CD4-positive, CD25-positive, alpha-beta regulatory T cell (primary cell): ENCODE results near the gene SPINDOC. TPM values are rescaled to one million over a fixed set of nuclear protein-coding genes. Genes with fewer than 3 reads are reported as not detected.

Experiments
- ATAC-seq, 2 donors: fragments of 150-1000 bp; cut with Tn5 transposase; one replicate each; pipeline ENCODE4 v1.10.0; 2021; ENCODE audit warnings: low read depth in 2 of 2, moderate number of reproducible peaks in 2 of 2, moderate library complexity in 1 of 2
- DNase-seq, 3 donors: peaks; one replicate each; pipeline versions ENCODE4 v3.0.0 to v3.0.0-alpha.2; 2012 to 2022; ENCODE audit warnings: mixed read lengths in 1 of 3
- H3K27ac ChIP-seq: one replicate; pipeline ENCODE4 v1.7.0; 2013; ENCODE audit warnings: mild to moderate bottlenecking, low read length; ENCODE audit not compliant: insufficient read depth, poor library complexity, severe bottlenecking
- H3K27me3 ChIP-seq: one replicate; pipeline ENCODE4 v1.7.0; 2013; ENCODE audit warnings: low read length; ENCODE audit not compliant: control insufficient read depth, insufficient read depth
- H3K36me3 ChIP-seq: one replicate; pipeline ENCODE4 v1.7.0; 2013; ENCODE audit warnings: mild to moderate bottlenecking, low read length, moderate library complexity; ENCODE audit not compliant: control insufficient read depth, insufficient read depth
- H3K4me1 ChIP-seq: 2 replicates; pipeline ENCODE4 v1.7.0; 2013; ENCODE audit warnings: mild to moderate bottlenecking, low read length; ENCODE audit not compliant: insufficient read depth, control insufficient read depth, poor library complexity, severe bottlenecking
- H3K4me3 ChIP-seq: one replicate; pipeline ENCODE4 v1.7.0; 2013; ENCODE audit warnings: low read depth, mild to moderate bottlenecking, low read length, moderate library complexity
- H3K9me3 ChIP-seq, 2 experiments: 1 replicate in 1 of 2; 2 replicates in 1 of 2; pipeline ENCODE4 v1.7.0; 2013; ENCODE audit warnings: low read length in 2 of 2, mild to moderate bottlenecking in 1 of 2, moderate library complexity in 1 of 2; ENCODE audit not compliant: control insufficient read depth in 2 of 2
- H3K27ac Mint-ChIP-seq, 3 donors: one replicate each; pipeline ENCODE4 v1.8.0; 2020 to 2022; ENCODE audit warnings: mild to moderate bottlenecking in 3 of 3, mixed read lengths in 3 of 3, moderate library complexity in 2 of 3
- H3K27me3 Mint-ChIP-seq: one replicate; pipeline ENCODE4 v1.8.0; 2022; ENCODE audit warnings: mild to moderate bottlenecking, mixed read lengths
- H3K36me3 Mint-ChIP-seq: one replicate; pipeline ENCODE4 v1.8.0; 2020; ENCODE audit warnings: mixed read lengths
- H3K4me1 Mint-ChIP-seq, 4 donors: one replicate each; pipeline ENCODE4 v1.8.0; 2020 to 2022; ENCODE audit warnings: mixed read lengths in 4 of 4, mild to moderate bottlenecking in 1 of 4
- H3K4me3 Mint-ChIP-seq, 4 donors: one replicate each; pipeline ENCODE4 v1.8.0; 2020 to 2022; ENCODE audit warnings: mild to moderate bottlenecking in 4 of 4, mixed read lengths in 4 of 4, moderate library complexity in 3 of 4
- H3K9me3 Mint-ChIP-seq, 7 donors: one replicate each; pipeline ENCODE4 v1.8.0; 2020 to 2022; ENCODE audit warnings: mixed read lengths in 7 of 7, mild to moderate bottlenecking in 3 of 7, moderate library complexity in 2 of 7
- polyA plus RNA-seq, 4 donors: library from polyadenylated mRNA; unstranded; fragments of 300-500 nt; fragmentation: Illumina TruSeq; gene quantifications; one replicate each; pipeline ENCODE4 v1.2.3, GENCODE V29; 2021
- total RNA-seq: library from RNA; stranded (reverse); gene quantifications from one replicate; pipeline ENCODE4 v1.2.3, GENCODE V29; 2022

Gene SPINDOC, protein sequence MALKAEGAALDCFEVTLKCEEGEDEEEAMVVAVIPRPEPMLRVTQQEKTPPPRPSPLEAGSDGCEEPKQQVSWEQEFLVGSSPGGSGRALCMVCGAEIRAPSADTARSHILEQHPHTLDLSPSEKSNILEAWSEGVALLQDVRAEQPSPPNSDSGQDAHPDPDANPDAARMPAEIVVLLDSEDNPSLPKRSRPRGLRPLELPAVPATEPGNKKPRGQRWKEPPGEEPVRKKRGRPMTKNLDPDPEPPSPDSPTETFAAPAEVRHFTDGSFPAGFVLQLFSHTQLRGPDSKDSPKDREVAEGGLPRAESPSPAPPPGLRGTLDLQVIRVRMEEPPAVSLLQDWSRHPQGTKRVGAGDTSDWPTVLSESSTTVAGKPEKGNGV
- 11.1 TPM for total RNA-seq
- polyA plus RNA-seq: under 1 TPM; 0.41 to 1.00 (median 0.58) TPM

- peak within 1 kb of the TSS; percentile 83 to 87 (median 86) for H3K4me3 Mint-ChIP-seq
- H3K27ac Mint-ChIP-seq: peak within 1 kb of the TSS; percentile 55 to 74 (median 57)
- DNase-seq (peak; percentile 59 to 72 (median 70)), ATAC-seq (peak; percentile 87 to 90)
- H3K36me3 ChIP-seq: peaks cover 8% of the 10 kb centered on the region
- no peaks in the 10 kb centered on the region for H3K27me3 Mint-ChIP-seq
- H3K9me3 ChIP-seq: no peaks in the 10 kb centered on the region
- peak within 1 kb of the TSS; percentile 55 for H3K27ac ChIP-seq
- H3K27me3 ChIP-seq: no peaks in the 10 kb centered on the region
- H3K9me3 Mint-ChIP-seq: peaks cover 0 to 1% (median 0%) of the 10 kb centered on the region in 7 donors
- peaks cover 26% of the 10 kb centered on the region for H3K4me1 ChIP-seq
- peak within 1 kb of the TSS; percentile 72 for H3K4me3 ChIP-seq
- H3K36me3 Mint-ChIP-seq: peaks cover 13% of the 10 kb centered on the region
- peaks cover 7 to 35% (median 18%) of the 10 kb centered on the region in 4 donors for H3K4me1 Mint-ChIP-seq
Measured at GRCh38 chr11:63813035-63813562, at the start of gene SPINDOC. SPINDOC (plus strand) TSS chr11:63813456; CDS start chr11:63813687, 231 bp downstream.

DNA sequence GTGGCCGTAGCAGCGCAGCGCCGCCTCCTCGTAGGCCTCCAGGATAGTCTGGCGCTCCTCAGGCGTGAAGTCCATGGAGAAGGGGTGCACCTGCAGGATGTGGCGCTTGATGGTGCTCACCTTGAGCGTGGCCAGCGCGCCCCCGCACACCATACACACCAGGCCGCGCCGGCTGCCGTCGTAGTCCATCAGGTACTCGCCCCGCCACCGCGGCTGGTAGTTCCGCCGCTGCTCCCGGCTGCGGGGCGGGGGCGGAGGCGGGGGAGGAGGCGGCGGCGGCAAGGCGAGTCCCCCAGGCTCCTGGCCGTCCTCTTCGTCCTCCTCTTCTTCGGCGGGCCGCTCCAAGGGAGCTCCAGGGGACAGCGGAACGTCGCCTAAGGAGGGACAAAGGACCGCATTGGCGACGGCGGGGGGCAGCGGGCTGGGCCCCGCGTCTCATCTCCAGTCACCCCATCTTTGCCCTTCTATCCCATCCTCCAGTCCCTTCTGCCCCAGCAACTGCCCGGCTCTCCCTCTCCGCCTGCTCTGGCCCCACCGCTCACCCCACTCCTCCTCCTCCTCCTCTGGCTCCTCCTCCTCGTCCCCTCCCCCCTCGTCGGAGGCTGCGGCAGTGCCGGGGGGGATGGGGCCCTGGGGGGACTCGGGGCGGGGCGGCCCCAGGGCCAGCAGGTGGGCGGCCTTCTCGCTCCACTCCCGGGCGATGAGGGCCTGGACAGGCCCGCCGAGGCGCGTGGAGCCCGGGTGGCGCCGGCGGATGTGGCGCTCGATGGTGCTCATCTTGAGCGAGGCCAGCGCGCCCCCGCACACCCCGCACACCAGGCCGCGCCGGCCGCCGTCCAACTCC, 49.5 kb upstream of the SPINDOC start:
- Mint-ChIP-seq H3K4me3 (no peak overlapping the region), H3K36me3 (no peaks in the 10 kb centered on the region), H3K4me1 (peaks cover 0 to 11% (median 8%) of the 10 kb centered on the region in 4 donors), H3K9me3 (peaks cover 0 to 3% (median 0%) of the 10 kb centered on the region in 7 donors), H3K27me3 (peaks cover 9% of the 10 kb centered on the region), H3K27ac (no peak overlapping the region)
- Histone ChIP-seq H3K4me1 (peaks cover 4% of the 10 kb centered on the region), H3K27me3 (no peaks in the 10 kb centered on the region), H3K9me3 (no peaks in the 10 kb centered on the region), H3K36me3 (peaks cover 3% of the 10 kb centered on the region), H3K27ac (no peak overlapping the region), H3K4me3 (no peak overlapping the region)
- ATAC-seq (no peak), DNase-seq (no peak)

DNA sequence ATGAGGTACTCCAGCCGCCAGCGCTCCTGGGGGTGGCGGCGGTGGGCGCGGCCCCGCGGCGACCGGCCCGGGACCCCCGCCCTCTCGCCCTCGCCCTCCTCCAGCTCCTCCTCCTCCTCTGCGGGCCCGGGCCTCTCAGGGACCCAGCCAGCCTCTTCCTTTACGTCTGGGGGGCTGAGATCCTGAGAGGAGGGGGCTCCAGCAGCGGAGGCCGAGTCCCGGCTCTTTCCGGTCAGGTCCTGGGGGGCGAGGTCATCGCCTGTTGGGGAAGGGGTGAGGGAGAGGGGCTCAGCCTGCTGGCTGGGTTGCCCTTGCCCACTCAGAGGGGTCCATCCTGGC, 48.9 kb upstream of the SPINDOC start:
- ATAC-seq: no peak
- H3K4me3 Mint-ChIP-seq: no peak overlapping the region

DNA sequence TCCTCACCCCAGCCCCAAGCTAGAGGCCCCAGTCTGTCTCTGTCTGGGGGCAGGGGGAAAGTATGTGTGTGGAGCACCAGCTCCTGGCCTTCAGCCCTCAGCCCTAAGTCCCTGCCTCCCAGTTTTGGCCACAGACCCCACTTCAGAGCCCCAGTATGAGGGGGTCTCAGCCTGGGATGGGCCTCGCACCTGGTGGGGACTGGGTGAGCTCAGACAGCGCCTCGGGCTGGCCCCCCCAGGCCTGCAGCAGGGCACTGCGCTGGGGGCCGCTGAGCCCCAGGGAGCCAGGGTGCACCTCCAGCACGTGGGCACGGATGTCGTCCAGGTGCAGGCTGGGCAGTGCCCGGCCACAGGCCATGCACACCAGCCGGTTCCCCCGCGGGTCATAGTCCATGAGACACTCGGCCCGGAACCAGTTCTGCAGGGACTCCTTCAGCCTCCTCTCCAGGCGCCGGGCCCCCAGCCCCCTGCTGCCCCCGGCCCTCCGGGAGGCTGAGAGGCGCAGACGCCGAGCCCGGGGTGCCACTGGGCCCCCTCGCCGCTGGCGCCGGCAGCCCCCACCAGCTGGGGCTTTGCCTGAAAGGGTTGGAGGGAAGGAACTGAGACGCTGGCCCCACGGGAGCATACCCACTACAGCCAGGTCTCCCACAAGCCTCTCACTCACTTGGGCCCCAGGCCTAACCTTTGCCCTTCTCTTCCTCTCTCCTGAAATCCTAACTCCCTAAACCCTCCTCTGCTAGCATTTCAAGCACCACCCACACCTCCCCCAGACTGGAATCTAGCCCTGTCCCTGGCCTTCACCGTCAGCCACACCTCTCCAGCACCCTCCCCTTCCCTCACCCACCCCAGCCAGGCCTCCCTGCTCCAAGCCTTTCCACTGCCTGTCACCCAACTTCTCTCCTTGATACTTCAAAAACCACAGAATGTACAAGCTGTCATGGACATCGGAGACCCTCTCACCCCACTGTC, 48.3 kb upstream of the SPINDOC start:
- Histone ChIP-seq H3K27ac (no peak overlapping the region), H3K4me3 (no peak overlapping the region), H3K4me1 (peaks cover 16% of the 10 kb centered on the region), H3K9me3 (no peaks in the 10 kb centered on the region), H3K36me3 (peaks cover 3% of the 10 kb centered on the region), H3K27me3 (no peaks in the 10 kb centered on the region)
- Mint-ChIP-seq H3K36me3 (no peaks in the 10 kb centered on the region), H3K4me1 (peaks cover 0 to 13% (median 8%) of the 10 kb centered on the region in 4 donors), H3K9me3 (peaks cover 0 to 3% (median 0%) of the 10 kb centered on the region in 7 donors), H3K27me3 (peaks cover 10% of the 10 kb centered on the region), H3K27ac (no peak overlapping the region), H3K4me3 (no peak overlapping the region)
- DNase-seq (no peak), ATAC-seq (no peak)

More for the DNA sequence above, 48.9 kb upstream of the SPINDOC start:
- peaks cover 3% of the 10 kb centered on the region for H3K36me3 ChIP-seq
- Mint-ChIP-seq H3K27ac (no peak overlapping the region), H3K36me3 (no peaks in the 10 kb centered on the region), H3K4me1 (peaks cover 0 to 11% (median 8%) of the 10 kb centered on the region in 4 donors), H3K27me3 (peaks cover 9% of the 10 kb centered on the region), H3K9me3 (peaks cover 0 to 3% (median 0%) of the 10 kb centered on the region in 7 donors)
- no peak overlapping the region for H3K27ac ChIP-seq
- no peaks in the 10 kb centered on the region for H3K9me3 ChIP-seq
- no peak overlapping the region for H3K4me3 ChIP-seq
- no peaks in the 10 kb centered on the region for H3K27me3 ChIP-seq
- DNase-seq: no peak
- H3K4me1 ChIP-seq: peaks cover 10% of the 10 kb centered on the region

GRCh38 chr11:63765688-63766241, 47.5 kb upstream of the SPINDOC start:
- H3K4me3 Mint-ChIP-seq: peak overlapping the region in 1 of 4 donors; percentile 99
- no peak overlapping the region for H3K4me3 ChIP-seq
- H3K36me3 Mint-ChIP-seq: no peaks in the 10 kb centered on the region
- H3K9me3 Mint-ChIP-seq: peaks cover 0 to 3% (median 0%) of the 10 kb centered on the region in 7 donors
- H3K4me1 Mint-ChIP-seq: peaks cover 0 to 17% (median 8%) of the 10 kb centered on the region in 4 donors
- no peak overlapping the region for H3K27ac ChIP-seq
- H3K4me1 ChIP-seq: peaks cover 17% of the 10 kb centered on the region
- peaks cover 18% of the 10 kb centered on the region for H3K27me3 Mint-ChIP-seq
- ATAC-seq (no peak), DNase-seq (no peak)
- H3K27me3 ChIP-seq: peaks cover 3% of the 10 kb centered on the region
- H3K36me3 ChIP-seq: peaks cover under 1% of the 10 kb centered on the region
- no peak overlapping the region for H3K27ac Mint-ChIP-seq
- H3K9me3 ChIP-seq: no peaks in the 10 kb centered on the region

DNA sequence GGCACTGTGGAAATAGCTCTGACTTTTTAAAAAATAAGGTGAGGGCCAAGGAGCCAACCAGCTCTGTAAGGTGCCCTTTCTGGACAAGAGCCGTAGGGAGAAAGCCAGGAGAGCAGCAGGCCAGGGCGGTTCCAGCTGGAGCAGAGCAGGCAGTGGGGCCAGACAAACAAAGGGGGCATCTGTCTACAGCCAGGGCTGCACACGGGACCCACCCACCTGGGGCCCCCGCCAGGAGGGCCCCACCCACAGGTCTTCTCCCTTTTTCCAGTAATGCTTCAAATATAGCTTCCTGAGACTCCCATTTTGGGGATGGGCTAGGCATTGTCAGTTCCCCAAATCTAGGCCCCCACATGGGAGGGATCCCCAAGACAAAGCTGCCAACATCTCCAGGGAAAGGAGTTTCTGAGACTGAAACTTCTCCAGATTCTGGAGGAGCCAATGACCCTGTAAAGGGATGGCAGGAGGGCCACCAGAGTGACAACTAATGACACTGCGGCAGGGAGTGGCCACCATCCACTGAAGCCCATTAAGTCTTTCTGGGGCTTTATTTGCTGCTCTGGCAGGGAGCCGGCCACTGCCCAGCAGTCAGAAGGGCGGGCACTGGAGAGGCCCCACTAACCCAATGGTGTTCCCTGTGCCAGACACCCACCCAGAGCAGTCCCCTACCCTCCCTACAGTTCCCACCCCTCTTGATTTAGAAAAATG, 46.6 kb upstream of the SPINDOC start:
- Histone ChIP-seq H3K27ac (no peak overlapping the region), H3K4me1 (peaks cover 17% of the 10 kb centered on the region), H3K4me3 (peak overlapping the region; percentile 79), H3K36me3 (no peaks in the 10 kb centered on the region), H3K27me3 (peaks cover 5% of the 10 kb centered on the region), H3K9me3 (no peaks in the 10 kb centered on the region)
- Mint-ChIP-seq H3K36me3 (no peaks in the 10 kb centered on the region), H3K9me3 (peaks cover 0 to 3% (median 0%) of the 10 kb centered on the region in 7 donors), H3K27ac (peak overlapping the region in 2 of 3 donors; percentile 39 to 91), H3K4me1 (peaks cover 0 to 17% (median 8%) of the 10 kb centered on the region in 4 donors), H3K27me3 (peaks cover 27% of the 10 kb centered on the region), H3K4me3 (peak overlapping the region; percentile 88 to 100 (median 95))
- no peak for DNase-seq
- no peak for ATAC-seq
